GM12891 (cell line): ENCODE measurements around the gene GRM6.

Experiments
- POLR2A ChIP-seq: IDR thresholded peaks from 2 replicates; pipeline ENCODE4 v1.6.1; 2011; ENCODE audit warnings: low read depth, low read length, control low read depth
- POLR2AphosphoS5 ChIP-seq: IDR thresholded peaks from 2 replicates; pipeline ENCODE4 v1.6.1; 2011; ENCODE audit warnings: low read depth, low read length, control low read depth
- POU2F2 ChIP-seq: IDR thresholded peaks from 2 replicates; pipeline ENCODE4 v1.6.1; 2011; ENCODE audit warnings: low read depth, mild to moderate bottlenecking, control low read depth, low read length, moderate library complexity
- TAF1 ChIP-seq: IDR thresholded peaks from 2 replicates; pipeline ENCODE4 v1.6.1; 2011; ENCODE audit warnings: low read depth, low read length, control low read depth

GRCh38 chr5:178996156-178996555 is 1.0 kb upstream of the GRM6 start:
- TF ChIP-seq TAF1 (no peak), POLR2A (no peak), POLR2AphosphoS5 (no peak), POU2F2 (no peak)
